GM18858 (cell line): ENCODE measurements around the gene OR4D1.
"Not testable (repeated sequence)": the region's sequence is repeated elsewhere in the genome, so short reads cannot be mapped to it uniquely, and the experiment has no call there.

ENCODE experiments used
- ATAC-seq: cut with Tn5 transposase; IDR thresholded peaks from one replicate; pipeline ENCODE4 v1.9.1; 2021; ENCODE audit not compliant: unreplicated experiment

The OR4D1 gene

DNA sequence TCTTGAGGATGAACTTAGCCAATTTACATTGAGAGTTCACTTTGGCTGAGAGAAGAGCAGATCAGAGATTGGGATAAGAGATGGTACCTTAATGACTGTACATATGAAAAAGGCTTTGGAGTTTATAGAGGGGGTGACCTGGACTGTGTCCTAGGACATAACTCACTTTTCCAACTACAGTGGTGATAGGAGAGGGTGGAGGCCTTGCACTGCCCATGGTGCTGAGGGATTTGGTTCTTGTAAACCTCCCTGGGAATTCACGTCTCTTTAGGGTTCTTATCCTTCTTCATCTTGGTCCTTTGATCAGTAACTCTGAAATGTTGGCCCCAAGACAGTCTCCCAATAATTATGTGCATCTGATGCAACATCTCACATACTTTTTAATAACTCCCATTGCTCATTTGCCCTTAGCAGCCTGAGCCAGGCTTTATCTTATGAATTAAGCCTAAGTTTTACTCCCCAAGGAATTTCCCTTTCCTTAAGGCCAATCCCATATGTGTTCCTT lies at the start of gene OR4D1:
Gene OR4D1 (plus strand): TSS at position 455 of the 505 bp plus-strand sequence. CDS start 6,770 bp downstream, outside the sequence.
- ATAC-seq = no peak

- no peak for ATAC-seq
Measured at GRCh38 chr17:58100506-58100905, 47.7 kb upstream of the OR4D1 start.

DNA sequence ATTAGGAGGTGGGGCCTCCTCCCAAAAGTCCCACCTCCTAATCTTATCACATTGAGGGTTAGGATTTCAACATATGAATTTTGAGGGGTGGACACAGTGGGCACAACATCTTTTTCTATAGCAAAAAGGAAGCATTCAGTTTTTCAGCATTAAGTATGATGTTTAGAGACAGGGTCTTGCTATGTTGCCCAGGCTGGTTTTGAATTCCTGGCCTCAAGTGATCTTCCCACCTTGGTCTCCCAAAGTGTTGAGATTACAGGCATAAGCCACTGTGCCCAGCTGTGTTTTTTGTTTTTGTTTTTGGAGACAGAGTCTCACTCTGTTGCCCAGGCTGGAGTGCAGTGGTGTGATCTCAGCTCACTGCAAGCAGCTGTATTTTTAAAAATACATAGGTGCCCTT lies 46.3 kb upstream of the OR4D1 start:
- not testable (repeated sequence) for ATAC-seq

DNA sequence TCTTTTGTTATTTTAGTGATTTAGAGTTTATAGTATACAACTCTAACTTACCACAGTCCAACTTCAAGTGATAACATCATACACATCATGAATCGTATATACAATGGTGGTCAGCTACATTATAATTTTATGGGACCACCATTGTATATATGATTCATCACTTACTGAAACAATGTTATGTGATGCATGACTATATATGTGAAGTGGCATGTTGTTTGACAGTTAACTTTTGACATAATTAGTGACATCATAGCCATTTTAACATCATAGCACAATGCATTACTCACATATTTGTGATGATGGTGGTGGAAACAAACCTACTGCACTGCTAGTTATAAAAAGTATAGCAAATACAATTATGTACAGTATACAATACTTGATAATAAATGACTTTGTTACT lies 43.1 kb upstream of the OR4D1 start:
- ATAC-seq = no peak

GRCh38 chr17:58107306-58107705 lies 40.9 kb upstream of the OR4D1 start:
- ATAC-seq = no peak

- ATAC-seq = no peak
Measured at GRCh38 chr17:58109197-58109596, 39.0 kb upstream of the OR4D1 start.

DNA sequence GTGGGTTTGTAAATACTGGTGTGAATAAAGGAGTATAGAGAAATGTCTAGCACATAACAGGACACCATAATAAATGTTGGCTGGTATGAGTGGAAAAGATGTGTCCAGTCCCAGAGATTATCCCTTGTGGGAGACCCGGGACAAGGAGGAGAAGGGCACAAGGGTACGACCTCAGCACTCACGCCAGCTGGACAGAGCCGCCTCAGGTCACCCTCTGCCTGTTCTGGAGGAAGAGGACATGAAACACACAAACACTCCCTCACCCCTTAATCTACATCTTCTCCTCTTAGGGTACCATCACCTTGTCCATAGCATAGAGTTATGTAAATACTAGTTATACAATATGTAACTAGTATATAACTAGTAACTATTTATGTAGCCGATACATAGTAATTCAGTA lies 38.2 kb upstream of the OR4D1 start:
- ATAC-seq = no peak

- no peak for ATAC-seq
Measured at GRCh38 chr17:58111676-58112075, 36.5 kb upstream of the OR4D1 start.

- no peak for ATAC-seq
Measured at GRCh38 chr17:58112970-58113631, 35.1 kb upstream of the OR4D1 start.

- no peak for ATAC-seq
Measured at GRCh38 chr17:58113947-58114346, 34.2 kb upstream of the OR4D1 start.

DNA sequence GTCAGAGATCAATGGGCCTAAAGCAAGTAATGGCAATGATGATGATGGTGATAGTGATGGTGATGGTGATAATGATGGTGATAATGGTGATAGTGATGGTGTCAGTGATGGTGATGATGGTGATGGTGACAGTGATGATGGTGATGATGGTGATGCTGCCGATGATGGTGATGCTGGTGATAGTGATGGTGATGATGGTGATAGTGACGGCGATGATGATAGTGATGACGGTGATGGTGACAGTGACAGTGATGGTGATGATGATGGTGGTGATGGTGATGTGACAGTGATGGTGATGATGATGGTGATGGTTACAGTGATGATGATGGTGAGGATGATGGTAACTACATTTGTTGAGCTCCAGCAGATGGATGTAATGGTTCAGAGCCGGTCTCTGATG lies 30.8 kb upstream of the OR4D1 start:
- no peak for ATAC-seq

GRCh38 chr17:58119491-58119890 lies 28.7 kb upstream of the OR4D1 start:
- ATAC-seq = no peak

DNA sequence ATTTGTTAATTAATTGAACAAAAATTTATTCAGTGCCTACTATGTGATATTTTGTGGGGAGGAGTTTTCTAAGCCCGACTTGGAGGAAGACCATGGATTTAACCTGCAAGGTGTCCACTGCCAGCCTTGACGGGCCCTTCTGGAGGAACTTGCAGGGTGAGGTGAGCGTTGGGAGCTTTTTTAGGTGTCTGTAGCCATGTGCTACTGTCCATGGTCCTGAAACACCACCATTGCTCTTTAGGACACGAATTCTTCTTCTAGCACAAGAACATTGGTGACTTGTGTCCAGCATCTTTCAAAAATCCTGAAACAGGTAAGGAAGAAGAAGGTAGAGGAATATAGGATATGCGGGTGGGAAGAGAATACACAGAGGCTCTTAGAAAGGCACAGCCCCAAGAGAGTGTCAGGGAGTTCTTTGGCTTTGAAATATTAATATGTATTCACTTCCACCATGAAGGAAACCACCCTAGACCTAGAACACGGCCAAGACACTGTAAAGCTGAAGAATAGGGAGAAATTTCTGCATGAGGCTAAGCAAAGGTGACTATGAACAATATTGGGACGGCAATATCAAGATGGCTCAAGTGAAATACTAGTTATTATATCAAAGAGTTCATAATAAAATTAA lies 27.9 kb upstream of the OR4D1 start:
- no peak for ATAC-seq

- ATAC-seq = no peak
Measured at GRCh38 chr17:58121925-58122324, 26.3 kb upstream of the OR4D1 start.

GRCh38 chr17:58127846-58128245 lies 20.3 kb upstream of the OR4D1 start:
- no peak for ATAC-seq

DNA sequence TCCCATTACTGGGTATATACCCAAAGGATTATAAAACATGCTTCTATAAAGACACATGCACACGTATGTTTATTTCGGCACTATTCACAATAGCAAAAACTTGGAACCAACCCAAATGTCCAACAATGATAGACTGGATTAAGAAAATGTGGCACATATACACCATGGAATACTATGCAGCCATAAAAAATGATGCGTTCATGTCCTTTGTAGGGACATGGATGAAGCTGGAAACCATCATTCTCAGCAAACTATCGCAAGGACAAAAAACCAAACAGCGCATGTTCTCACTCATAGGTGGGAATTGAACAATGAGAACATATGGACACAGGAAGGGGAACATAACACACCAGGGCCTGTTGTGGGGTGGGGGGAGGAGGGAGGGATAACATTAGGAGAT lies 15.5 kb upstream of the OR4D1 start:
- ATAC-seq = not testable (repeated sequence)

DNA sequence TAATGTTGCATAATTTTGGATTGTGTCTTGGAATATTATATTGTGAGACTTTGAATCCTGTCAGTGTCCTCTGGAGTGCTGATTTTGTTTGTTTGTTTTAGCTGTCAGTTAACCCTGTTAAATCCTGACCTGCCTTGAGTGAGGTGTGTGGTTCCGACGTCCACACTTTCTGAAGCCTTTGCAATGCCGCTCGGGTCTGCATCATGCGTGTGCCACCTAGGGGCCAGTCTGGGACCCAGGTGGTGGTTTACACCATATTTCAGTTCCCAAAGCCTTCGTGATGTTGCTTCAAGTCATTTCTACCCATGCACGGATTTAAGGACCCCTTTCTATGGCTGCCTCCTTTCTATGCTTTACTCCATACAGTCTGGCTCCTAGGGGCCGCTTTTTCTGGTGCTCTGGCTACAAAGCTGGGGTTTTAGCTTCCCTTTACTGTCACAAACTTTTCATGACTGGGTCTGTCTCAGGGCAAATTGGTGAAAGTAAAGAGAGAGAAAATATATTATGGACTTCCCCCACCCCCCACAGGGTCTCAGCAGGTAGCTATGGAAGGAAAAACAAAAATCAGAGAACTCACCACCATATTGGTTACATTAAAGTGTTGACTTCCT lies 11.4 kb upstream of the OR4D1 start:
- no peak for ATAC-seq

DNA sequence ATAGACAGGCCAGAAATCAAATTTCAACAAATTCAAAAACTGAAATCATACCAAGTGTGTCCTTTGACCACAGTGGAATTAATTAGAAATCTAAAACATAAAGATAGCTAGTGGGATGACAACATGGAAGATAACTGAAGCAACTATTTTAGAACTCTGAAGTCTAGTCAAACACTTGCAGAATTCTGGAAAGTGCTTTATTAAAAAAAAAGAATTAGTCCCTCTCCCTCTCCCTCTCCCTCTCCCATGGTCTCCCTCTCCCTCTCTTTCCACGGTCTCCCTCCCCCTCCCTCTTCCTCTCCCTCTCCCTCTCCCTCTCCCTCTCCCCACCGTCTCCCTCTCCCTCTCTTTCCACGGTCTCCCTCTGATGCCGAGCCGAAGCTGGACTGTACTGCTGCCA lies 6.7 kb upstream of the OR4D1 start:
- no peak for ATAC-seq

DNA sequence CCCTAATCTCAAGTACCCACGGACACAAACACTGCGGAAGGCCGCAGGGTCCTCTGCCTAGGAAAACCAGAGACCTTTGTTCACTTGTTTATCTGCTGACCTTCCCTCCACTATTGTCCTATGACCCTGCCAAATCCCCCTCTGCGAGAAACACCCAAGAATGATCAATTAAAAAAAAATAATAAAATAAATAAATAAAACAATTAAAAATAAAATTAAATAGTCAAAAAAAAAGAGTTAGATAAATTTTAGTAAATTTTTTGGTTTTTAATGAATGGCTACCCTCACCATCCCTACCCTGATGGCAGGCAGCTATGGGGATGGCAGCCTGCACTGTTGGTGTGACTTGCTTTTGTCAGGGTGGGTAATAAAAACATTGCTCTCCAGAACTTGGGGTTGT lies 4.8 kb upstream of the OR4D1 start:
- ATAC-seq = not testable (repeated sequence)

DNA sequence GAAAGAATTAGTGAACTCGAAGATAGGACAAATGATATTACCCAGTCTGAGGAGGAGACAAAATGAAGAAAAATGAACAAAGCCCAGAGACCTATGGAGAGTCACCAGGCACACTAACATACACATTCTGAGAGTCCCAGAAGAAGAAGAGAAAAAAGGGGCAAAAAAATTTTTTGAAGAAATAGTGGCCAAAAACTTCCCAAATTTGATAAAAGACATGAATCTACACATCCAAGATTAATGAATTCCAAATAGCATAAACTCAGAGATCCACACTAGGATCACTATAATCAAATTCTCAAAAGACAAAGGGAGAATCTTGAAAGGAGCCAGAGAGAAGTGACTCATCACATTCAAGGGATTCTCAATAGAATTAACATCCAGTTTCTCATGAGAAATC lies 3.4 kb upstream of the OR4D1 start:
- no peak for ATAC-seq

DNA sequence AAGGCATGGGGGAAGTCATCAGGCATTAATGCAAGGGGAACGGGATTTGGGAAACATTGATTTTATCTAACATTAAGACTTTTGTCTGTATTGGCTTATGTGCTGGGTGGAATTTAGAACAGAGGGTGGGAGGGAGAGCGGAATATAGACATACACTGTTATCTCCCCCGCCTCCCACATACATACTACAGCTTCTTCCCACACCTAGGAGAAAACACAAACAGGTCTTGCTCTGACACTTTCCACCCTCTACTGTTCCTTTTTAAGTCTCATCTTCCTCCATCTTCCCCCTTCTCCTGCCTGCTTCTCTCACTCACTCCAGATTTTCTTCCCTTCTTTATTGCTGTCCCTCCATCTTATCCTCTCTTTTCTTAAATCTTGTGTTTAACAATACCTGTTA lies 425 bp downstream of the OR4D1 start:
- no peak for ATAC-seq

- ATAC-seq = no peak
Measured at GRCh38 chr17:58150394-58150793, 2.2 kb downstream of the OR4D1 start.
